Esophagus squamous epithelium (tissue), 5 donors: ENCODE results near the gene TTLL3. TPM values are rescaled to one million over a fixed set of nuclear protein-coding genes. Genes with fewer than 3 reads are reported as not detected.

Experiments
- DNase-seq: peaks from one replicate; lab custom pipeline; 2025; lab: John Stamatoyannopoulos, UW
- H3K27ac ChIP-seq, 4 donors: fragments of 200-600 bp; sonication (generic); one replicate each; pipeline ENCODE4 v1.5.1; 2016 to 2019; ENCODE audit warnings: mild to moderate bottlenecking in 1 of 4
- H3K27me3 ChIP-seq, 4 donors: fragments of 200-600 bp; sonication (generic); 1 replicate in 3 of 4; 2 replicates in 1 of 4; pipeline versions ENCODE4 v1.5.1 to v1.6.0; 2017 to 2021; ENCODE audit warnings: antibody characterized with exemption in 1 of 4
- H3K36me3 ChIP-seq, 3 donors: fragments of 200-600 bp; sonication (generic); one replicate each; pipeline ENCODE4 v1.5.1; 2016 to 2019
- H3K4me1 ChIP-seq, 3 donors: fragments of 200-600 bp; sonication (generic); one replicate each; pipeline ENCODE4 v1.5.1; 2017 to 2019
- H3K4me3 ChIP-seq, 4 donors: fragments of 200-600 bp; sonication (generic); 1 replicate in 3 of 4; 2 replicates in 1 of 4; pipeline ENCODE4 v1.5.1; 2016 to 2019; ENCODE audit warnings: mild to moderate bottlenecking in 2 of 4, moderate library complexity in 1 of 4
- H3K9me3 ChIP-seq, 3 donors: fragments of 200-600 bp; sonication (generic); one replicate each; pipeline ENCODE4 v1.5.1; 2016 to 2019
- POLR2A ChIP-seq, 4 donors: fragments of 450-650 bp; IDR thresholded peaks; one replicate each; pipeline ENCODE4 v1.6.1; 2017; ENCODE audit warnings: antibody characterized with exemption in 4 of 4, mild to moderate bottlenecking in 4 of 4, moderate library complexity in 3 of 4
- WGBS, 2 donors: methylation state at CpG; one replicate each; pipeline ENCODE4 v1.1.5; 2018; 5-methylcytosine and 5-hydroxymethylcytosine counted together
- intact Hi-C: fragments of 100-400 bp; cut with DNase I; formaldehyde crosslinking; loops from one replicate; pipeline ENCODE4 v1.15.0; 2022
- total RNA-seq, 4 donors: library from RNA; depleted of rRNA; stranded (reverse); fragments of >200 nt; gene quantifications; one replicate each; pipeline ENCODE4 v1.1.0, GENCODE V29; 2016
- TF ChIP-seq, protein P1 (sequence below), 6 experiments: fragments of 450-650 bp in 4 of 6; fragments of 200-600 bp in 2 of 6; sonication (generic) in 2 of 6; IDR thresholded peaks; one replicate each; pipeline ENCODE4 v1.5.1; 2016 to 2019; ENCODE audit warnings: antibody characterized with exemption in 6 of 6, mild to moderate bottlenecking in 4 of 6, moderate library complexity in 4 of 6
- donor health status: DM: yes; HTN: yes; CAD: no.

TTLL3 gene
- total RNA-seq, 4 donors from 2014 or later: 7.6 to 29.2 (median 10.2) TPM

DNA sequence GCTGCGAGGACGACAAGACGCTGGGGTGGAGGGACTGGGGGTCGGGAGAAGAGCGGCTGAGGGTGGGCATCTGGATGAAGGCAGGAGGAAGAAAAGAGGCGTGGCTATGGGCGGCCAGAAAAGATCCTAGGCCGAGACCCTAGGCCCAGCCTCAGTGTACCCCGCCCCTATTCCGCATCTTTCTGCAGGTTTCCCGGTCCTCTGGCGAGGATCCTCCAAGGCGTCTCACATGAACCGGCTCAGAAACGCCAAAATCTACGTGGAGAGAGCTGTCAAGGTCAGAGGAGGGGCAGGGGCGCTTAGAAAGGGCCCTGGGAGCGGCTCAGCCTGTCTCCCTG, 340 bp downstream of the TTLL3 start:
- intact Hi-C loops: no loop called here
- WGBS, 2 donors: 7 to 11% methylated on average over 11 to 15 of the region's 18 CpGs
- Histone ChIP-seq H3K4me1 (peaks cover 14 to 24% (median 17%) of the 10 kb centered on the region in 3 donors), H3K9me3 (no peaks in the 10 kb centered on the region), H3K27ac (peak overlapping the region; percentile 93 to 96 (median 94)), H3K36me3 (peaks cover 8 to 38% (median 16%) of the 10 kb centered on the region in 3 donors), H3K4me3 (peak overlapping the region; percentile 64 to 79 (median 74)), H3K27me3 (no peaks in the 10 kb centered on the region)
- no peak for DNase-seq
- TF ChIP-seq, protein P1, sequence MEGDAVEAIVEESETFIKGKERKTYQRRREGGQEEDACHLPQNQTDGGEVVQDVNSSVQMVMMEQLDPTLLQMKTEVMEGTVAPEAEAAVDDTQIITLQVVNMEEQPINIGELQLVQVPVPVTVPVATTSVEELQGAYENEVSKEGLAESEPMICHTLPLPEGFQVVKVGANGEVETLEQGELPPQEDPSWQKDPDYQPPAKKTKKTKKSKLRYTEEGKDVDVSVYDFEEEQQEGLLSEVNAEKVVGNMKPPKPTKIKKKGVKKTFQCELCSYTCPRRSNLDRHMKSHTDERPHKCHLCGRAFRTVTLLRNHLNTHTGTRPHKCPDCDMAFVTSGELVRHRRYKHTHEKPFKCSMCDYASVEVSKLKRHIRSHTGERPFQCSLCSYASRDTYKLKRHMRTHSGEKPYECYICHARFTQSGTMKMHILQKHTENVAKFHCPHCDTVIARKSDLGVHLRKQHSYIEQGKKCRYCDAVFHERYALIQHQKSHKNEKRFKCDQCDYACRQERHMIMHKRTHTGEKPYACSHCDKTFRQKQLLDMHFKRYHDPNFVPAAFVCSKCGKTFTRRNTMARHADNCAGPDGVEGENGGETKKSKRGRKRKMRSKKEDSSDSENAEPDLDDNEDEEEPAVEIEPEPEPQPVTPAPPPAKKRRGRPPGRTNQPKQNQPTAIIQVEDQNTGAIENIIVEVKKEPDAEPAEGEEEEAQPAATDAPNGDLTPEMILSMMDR (IDR thresholded peaks at IDR 0.05): no peak
- TF ChIP-seq POLR2A (IDR thresholded peaks at IDR 0.05): no peak

DNA sequence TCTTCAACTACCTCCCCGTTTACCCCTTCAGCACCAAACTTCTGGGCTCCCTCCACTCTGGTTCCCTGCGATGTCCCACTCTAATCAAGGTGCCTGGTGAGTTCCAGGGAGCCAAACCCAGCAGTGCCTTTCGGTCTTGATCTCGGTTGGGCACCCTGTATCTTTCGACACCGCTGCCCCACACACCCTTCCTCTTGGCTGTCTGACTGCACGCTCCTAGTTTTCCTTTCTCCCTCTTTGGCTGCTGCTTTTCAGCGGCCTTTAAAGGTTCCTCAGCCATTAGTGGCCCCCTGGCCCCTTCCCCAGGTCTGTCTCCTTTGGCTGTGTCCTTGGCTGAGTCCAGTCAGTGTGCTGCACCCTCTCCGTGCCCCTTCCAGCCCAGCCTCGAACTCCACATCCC, 784 bp downstream of the TTLL3 start:
- DNase-seq: no peak
- Histone ChIP-seq H3K27ac (peak overlapping the region; percentile 93 to 96 (median 94)), H3K27me3 (no peaks in the 10 kb centered on the region), H3K4me3 (peak overlapping the region; percentile 64 to 79 (median 74)), H3K36me3 (peaks cover 8 to 38% (median 11%) of the 10 kb centered on the region in 3 donors), H3K4me1 (peaks cover 14 to 24% (median 17%) of the 10 kb centered on the region in 3 donors), H3K9me3 (no peaks in the 10 kb centered on the region)
- no peak for TF ChIP-seq POLR2A (IDR thresholded peaks at IDR 0.05)
- TF ChIP-seq, protein P1 (IDR thresholded peaks at IDR 0.05): no peak
- 49% methylated on average over 10 of the region's 10 CpGs for WGBS, 2 donors
- intact Hi-C loops: no loop called here

DNA sequence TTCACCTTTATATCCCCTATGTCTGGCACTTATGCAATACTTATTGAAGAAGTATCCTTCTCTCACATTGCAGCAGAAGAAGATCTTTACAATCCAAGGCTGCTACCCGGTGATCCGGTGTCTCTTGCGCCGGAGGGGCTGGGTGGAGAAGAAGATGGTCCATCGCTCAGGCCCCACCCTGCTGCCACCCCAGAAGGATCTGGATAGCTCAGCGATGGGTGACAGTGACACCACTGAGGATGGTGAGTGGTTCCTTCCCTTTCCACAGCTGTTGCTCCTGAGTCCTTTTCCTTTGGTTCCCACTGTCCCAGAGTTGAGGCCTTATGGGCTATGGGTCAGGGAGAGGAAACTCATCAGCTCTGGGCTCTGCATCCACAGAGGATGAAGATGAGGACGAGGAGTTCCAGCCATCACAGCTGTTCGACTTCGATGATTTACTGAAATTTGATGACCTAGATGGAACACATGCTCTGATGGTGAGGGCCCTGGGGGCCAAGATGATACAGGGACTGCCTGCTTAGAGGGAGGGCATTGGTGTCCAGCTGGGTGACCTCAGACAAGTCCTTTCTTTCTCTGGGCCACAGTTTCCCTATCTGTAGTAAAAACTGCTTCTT, 2.9 kb downstream of the TTLL3 start:
- WGBS, 2 donors: 95 to 100% methylated on average over 2 to 8 of the region's 9 CpGs
- Histone ChIP-seq H3K27me3 (no peaks in the 10 kb centered on the region), H3K9me3 (no peaks in the 10 kb centered on the region), H3K36me3 (peaks cover 0 to 20% (median 0%) of the 10 kb centered on the region in 3 donors), H3K27ac (no peak overlapping the region), H3K4me3 (no peak overlapping the region), H3K4me1 (peaks cover 14 to 24% (median 17%) of the 10 kb centered on the region in 3 donors)
- DNase-seq: no peak
- intact Hi-C loops: no loop called here
- TF ChIP-seq, protein P1 (IDR thresholded peaks at IDR 0.05): no peak
- TF ChIP-seq POLR2A (IDR thresholded peaks at IDR 0.05): no peak

DNA sequence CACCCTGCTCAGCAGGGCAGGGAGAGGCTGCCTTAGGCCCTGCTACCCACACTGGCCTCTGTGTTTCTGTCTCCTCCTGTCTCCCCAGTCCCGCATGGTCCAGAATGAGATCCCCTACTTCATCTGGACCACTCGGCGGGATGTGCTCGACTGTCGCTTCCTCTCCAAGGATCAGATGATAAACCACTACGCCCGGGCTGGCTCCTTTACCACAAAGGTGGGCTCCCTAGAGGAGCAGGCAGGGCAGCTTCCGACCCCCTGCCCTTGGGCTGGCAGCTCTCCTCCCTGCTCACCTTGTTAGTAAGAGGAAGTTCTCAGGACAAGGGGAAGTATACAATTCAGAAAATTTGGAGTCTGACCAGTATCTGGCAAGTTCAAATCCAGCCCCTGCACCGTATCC, 5.9 kb downstream of the TTLL3 start:
- intact Hi-C loops: no loop called here
- TF ChIP-seq POLR2A (IDR thresholded peaks at IDR 0.05): no peak
- TF ChIP-seq, protein P1 (IDR thresholded peaks at IDR 0.05): no peak
- H3K4me3 ChIP-seq: no peak overlapping the region
- H3K27me3 ChIP-seq: no peaks in the 10 kb centered on the region
- H3K4me1 ChIP-seq: peaks cover 0 to 2% (median 1%) of the 10 kb centered on the region in 3 donors
- H3K36me3 ChIP-seq: peaks cover 0 to 27% (median 0%) of the 10 kb centered on the region in 3 donors
- DNase-seq: no peak
- 97 to 100% methylated on average over 2 to 6 of the region's 9 CpGs for WGBS, 2 donors
- H3K27ac ChIP-seq: no peak overlapping the region
- H3K9me3 ChIP-seq: no peaks in the 10 kb centered on the region

DNA sequence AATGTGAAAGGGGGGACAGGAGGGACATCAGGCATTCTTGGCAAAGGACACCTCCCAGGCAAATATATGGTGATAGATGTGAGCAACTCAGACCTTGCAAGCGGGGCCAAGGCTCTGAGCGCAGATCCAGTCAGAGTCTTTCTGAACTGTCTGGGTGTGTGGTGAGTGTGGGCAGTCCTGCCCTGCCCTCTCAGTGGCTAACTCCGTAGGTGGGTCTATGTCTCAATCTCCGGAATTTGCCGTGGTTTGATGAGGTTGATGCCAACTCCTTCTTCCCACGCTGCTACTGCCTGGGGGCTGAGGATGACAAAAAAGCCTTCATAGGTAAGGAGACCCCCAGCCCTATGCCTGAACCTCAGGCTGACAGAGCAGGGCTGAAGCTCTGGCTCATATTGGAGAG, 7.4 kb downstream of the TTLL3 start:
- intact Hi-C loops: no loop called here

More for the DNA sequence above, 7.4 kb downstream of the TTLL3 start:
- Histone ChIP-seq H3K9me3 (no peaks in the 10 kb centered on the region), H3K36me3 (peaks cover 0 to 27% (median 0%) of the 10 kb centered on the region in 3 donors), H3K4me3 (no peak overlapping the region), H3K27me3 (no peaks in the 10 kb centered on the region), H3K27ac (no peak overlapping the region), H3K4me1 (no peaks in the 10 kb centered on the region)
- no peak for TF ChIP-seq POLR2A (IDR thresholded peaks at IDR 0.05)
- TF ChIP-seq, protein P1 (IDR thresholded peaks at IDR 0.05): no peak
- 78 to 84% methylated on average over 4 to 6 of the region's 6 CpGs for WGBS, 2 donors
- DNase-seq: no peak
